Right cardiac atrium (tissue), 5 donors: ENCODE results near the gene DPF3. TPM values are rescaled to one million over a fixed set of nuclear protein-coding genes. Genes with fewer than 3 reads are reported as not detected.
A peak's percentile ranks its signal among the peaks of the same experiment; 100 is the strongest.

Experiments used
- ATAC-seq, 2 donors: fragments of 200-7000 bp; cut with Tn5 transposase; one replicate each; pipeline versions ENCODE4 v1.8.0 to v1.9.1; 2020; ENCODE audit warnings: moderate library complexity in 2 of 2, mild to moderate bottlenecking in 1 of 2
- DNase-seq, 3 donors: peaks; one replicate each; pipeline ENCODE4 v3.0.0-alpha.2; 2020
- H3K27ac ChIP-seq: one replicate; pipeline ENCODE4 v1.5.1; 2013; ENCODE audit warnings: mild to moderate bottlenecking, low read length, control low read depth, moderate library complexity
- H3K27me3 ChIP-seq: one replicate; pipeline ENCODE4 v1.6.1; 2013; ENCODE audit not compliant: control insufficient read depth, insufficient read depth
- H3K4me1 ChIP-seq: one replicate; pipeline ENCODE4 v1.6.1; 2013; ENCODE audit warnings: low read length; ENCODE audit not compliant: control insufficient read depth, insufficient read depth
- H3K4me3 ChIP-seq: one replicate; pipeline ENCODE4 v1.5.1; 2013; ENCODE audit warnings: low read length, control low read depth
- H3K9me3 ChIP-seq: one replicate; pipeline ENCODE4 v1.6.1; 2013; ENCODE audit warnings: low read length; ENCODE audit not compliant: control insufficient read depth
- WGBS: extraction: QIAGEN DNeasy Blood & Tissue Kit; methylation state at CpG from one replicate; pipeline ENCODE4 v1.1.7; 2013; 5-methylcytosine and 5-hydroxymethylcytosine counted together
- intact Hi-C, 4 donors: fragments of 100-400 bp; cut with DNase I; formaldehyde crosslinking; loops; one replicate each; pipeline versions ENCODE4 v1.11.0 to v1.14.0; 2022 to 2023
- polyA plus RNA-seq: library from polyadenylated mRNA; stranded (reverse); fragments of 200-250 nt; gene quantifications from one replicate; pipeline ENCODE4 v1.2.3, GENCODE V29; 2013
- total RNA-seq, 4 donors: library from RNA; stranded (reverse); fragmentation: NEBNext Ultra II Directional; extraction: Animal tissue kit (Norgen Biotek cat#: 25700); gene quantifications; one replicate each; pipeline ENCODE4 v1.2.1, GENCODE V29; 2021
- donor health status: healthy with polysubstance abuse.
- donor health status: DM: no; HTN: yes; CAD: no.
- donor health status: DM: no; HTN: no; CAD: no.
- donor health status: DM: no; HTN: yes; CAD: no; lungs with severe emphysema.
- donor health status: DM: yes; HTN: yes; CAD: no.

The DPF3 gene
- total and polyA plus RNA-seq, 5 donors: 16.5 to 33.0 (median 25.9) TPM

DNA sequence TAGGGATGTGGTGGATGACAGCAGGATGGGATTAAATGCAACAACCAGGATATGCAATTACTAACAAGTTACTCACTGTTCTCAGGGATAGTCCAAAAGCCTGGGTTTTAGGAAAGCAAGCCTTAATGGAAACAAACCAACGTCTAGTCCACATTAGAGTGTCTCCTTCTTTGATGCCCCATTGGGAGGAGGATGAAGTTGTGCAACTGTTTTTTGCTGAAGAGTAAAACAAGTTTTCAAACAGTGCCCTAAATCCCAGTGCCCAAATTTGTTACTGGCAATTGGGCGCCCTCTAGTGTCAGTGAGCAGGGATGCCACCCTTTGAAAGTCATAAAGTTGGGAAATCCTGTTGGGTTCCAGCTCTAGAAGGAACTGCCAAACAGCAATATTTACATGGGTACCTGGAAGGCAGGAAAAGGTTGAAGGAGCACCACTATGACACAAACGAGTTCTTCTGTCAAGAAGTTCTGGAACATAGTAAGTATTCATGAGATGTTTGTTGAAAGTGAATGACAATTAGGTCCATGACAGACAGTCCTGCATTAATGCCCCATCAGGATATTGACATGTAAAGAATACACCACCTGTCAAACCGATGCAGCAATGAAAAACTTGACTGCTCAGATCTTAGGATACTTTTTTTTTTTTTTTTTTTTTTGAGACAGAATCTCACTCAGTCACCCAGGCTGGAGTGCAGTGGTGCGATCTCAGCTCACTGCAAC, 11.1 kb upstream of the DPF3 start:
- Histone ChIP-seq H3K4me3 (no peak overlapping the region), H3K27ac (no peak overlapping the region), H3K4me1 (peaks cover 5% of the 10 kb centered on the region), H3K9me3 (no peaks in the 10 kb centered on the region), H3K27me3 (no peaks in the 10 kb centered on the region)
- ATAC-seq: peak; percentile 65 to 78
- 29% methylated on average over 5 of the region's 5 CpGs for WGBS
- intact Hi-C loops: loop anchor here (2.0 to 5.0 kb wide), 2 partner anchors 388 kb away; no protein-coding TSS in a partner anchor
- DNase-seq: peak; percentile 49 to 73 (median 58)

DNA sequence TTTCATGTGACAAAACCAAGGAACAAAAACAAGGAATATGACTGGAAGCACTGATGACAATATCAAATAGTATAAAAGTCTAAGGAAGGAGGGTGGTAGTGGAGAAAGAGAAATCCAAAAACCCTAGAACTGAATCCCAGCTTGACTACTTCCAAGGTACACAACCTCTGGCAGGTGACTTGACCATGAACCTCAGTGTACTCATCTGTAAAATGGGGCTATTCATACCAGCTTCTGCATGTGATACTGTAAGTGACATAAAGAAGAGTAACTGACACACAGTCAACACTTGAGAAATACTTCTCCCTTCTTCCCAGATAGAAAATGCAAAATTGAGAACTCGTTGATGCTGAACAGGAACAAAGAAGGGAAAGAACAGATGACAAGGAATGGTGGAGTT, 10.3 kb upstream of the DPF3 start:
- H3K4me1 ChIP-seq: peaks cover 5% of the 10 kb centered on the region
- no peak overlapping the region for H3K27ac ChIP-seq
- intact Hi-C loops: loop anchor here in 3 of 4 donors (2.0 to 5.0 kb wide), 2 partner anchors 387 kb away; no protein-coding TSS in a partner anchor
- DNase-seq: no peak
- WGBS: 46% methylated on average over 1 of the region's 1 CpG
- H3K27me3 ChIP-seq: no peaks in the 10 kb centered on the region
- H3K4me3 ChIP-seq: no peak overlapping the region
- ATAC-seq: no peak
- no peaks in the 10 kb centered on the region for H3K9me3 ChIP-seq

DNA sequence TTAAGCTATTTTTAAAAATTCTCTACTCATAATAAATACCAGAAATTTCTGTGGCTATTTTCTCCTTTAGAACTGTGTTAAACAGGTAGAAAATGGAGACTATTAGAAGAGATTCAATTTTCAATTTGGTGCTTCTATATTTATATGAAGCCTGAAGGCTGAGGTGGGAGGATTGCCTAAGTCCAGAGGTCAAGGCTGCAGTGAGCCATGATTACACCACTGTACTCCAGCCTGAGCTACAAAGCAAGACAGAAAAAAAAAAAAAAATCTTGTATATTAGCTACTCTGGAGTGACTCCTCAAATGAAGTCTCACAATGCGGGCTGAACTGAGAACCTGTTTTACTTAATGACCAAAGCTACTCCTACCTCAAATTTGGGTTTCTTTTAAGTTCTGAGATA, 9.8 kb upstream of the DPF3 start:
- Histone ChIP-seq H3K4me3 (no peak overlapping the region), H3K27ac (no peak overlapping the region), H3K9me3 (no peaks in the 10 kb centered on the region), H3K27me3 (no peaks in the 10 kb centered on the region), H3K4me1 (peaks cover 5% of the 10 kb centered on the region)
- WGBS: 52% methylated on average over 1 of the region's 1 CpG
- intact Hi-C loops: loop anchor here in 3 of 4 donors (2.0 to 5.0 kb wide), 2 partner anchors 386 to 387 kb away; no protein-coding TSS in a partner anchor
- ATAC-seq (no peak), DNase-seq (no peak)

DNA sequence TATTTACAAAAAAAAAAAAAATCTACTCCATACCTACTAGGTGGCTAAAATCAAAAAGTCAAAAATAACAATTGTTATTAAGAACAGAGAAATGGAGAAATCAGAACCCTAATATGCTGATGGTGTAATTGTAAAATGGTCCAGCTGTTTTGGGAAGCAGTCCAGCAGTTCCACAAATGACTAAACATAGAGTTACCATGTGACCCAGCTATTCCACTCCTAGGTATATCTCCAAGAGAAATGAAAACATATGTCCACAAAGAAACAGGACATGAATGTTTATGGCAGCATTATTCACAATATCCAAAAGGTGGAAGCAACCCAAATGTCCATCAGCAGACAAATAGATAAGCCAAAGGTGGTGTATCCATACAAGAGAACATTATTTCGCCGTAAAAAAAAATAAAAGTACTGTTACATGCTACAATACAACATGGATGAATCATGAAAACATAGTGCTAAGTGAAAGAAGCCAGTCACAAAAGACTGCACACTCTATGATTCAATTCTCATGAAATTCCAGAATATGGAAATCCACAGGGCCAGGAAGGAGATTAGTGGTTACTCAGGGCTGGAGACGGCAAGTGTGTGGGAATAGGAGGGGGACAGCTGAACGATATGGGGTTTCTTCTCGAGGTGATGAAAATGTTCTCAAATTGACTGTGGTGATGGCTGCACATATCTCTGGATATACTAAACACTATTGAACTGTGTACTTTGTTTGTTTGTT, 9.1 kb upstream of the DPF3 start:
- ATAC-seq (no peak), DNase-seq (no peak)
- 87% methylated on average over 5 of the region's 5 CpGs for WGBS
- no peak overlapping the region for H3K27ac ChIP-seq
- no peaks in the 10 kb centered on the region for H3K27me3 ChIP-seq
- no peaks in the 10 kb centered on the region for H3K9me3 ChIP-seq
- H3K4me3 ChIP-seq: no peak overlapping the region
- intact Hi-C loops: loop anchor here in 2 of 4 donors (5.0 kb wide), 1 partner anchor 386 kb away; no protein-coding TSS in a partner anchor
- peaks cover 5% of the 10 kb centered on the region for H3K4me1 ChIP-seq

DNA sequence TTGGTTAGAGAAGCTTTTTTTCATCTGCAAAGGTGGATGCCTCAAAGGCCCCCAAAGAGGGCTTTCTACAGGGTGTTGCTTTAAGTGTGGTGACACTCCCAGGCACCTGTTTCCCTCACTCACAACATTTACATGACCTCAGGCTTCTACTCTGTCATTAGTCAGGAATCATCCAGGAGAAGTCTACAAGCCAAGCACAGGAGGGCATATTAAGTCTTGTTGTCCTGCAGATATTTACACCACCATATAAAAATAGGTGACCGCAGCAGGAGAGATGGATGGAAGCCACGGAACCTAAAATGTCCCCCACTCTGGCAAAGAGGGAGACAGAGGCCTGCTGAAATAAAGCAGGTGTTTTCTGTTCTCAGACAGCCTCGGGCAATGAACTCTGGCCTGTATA, 7.5 kb upstream of the DPF3 start:
- WGBS: 92% methylated on average over 3 of the region's 3 CpGs
- no peak for ATAC-seq
- intact Hi-C loops: loop anchor here in 2 of 4 donors (5.0 kb wide), 1 partner anchor 384 kb away; no protein-coding TSS in a partner anchor

DNA sequence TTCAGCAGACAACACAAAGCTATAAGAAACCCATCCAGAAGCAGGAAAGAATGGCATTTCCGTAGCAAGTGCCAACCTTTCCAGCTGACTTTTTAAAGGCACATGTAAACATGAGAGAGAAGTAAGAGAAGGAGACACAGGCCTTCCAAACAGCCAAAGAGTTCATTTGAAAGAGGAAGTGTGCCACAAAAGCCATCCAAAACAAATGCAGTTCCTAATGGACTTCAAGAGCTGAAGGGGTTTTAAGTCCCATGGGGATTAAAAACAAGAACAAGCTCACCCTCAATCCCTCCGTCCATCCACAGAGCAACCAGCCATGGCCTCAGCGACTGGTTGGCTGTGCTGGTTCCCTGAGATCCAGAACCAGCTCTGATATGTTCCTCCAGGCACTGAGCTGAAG, 4.5 kb upstream of the DPF3 start:
- no peaks in the 10 kb centered on the region for H3K4me1 ChIP-seq
- DNase-seq (no peak), ATAC-seq (no peak)
- intact Hi-C loops: loop anchor here in 3 of 4 donors (10.0 kb wide), 4 partner anchors 84 to 284 kb away; no protein-coding TSS in a partner anchor
- H3K27ac ChIP-seq: no peak overlapping the region
- H3K4me3 ChIP-seq: no peak overlapping the region
- H3K27me3 ChIP-seq: no peaks in the 10 kb centered on the region
- H3K9me3 ChIP-seq: no peaks in the 10 kb centered on the region
- WGBS: 62% methylated on average over 3 of the region's 3 CpGs

More for the DNA sequence above, 7.5 kb upstream of the DPF3 start:
- Histone ChIP-seq H3K4me1 (no peaks in the 10 kb centered on the region), H3K4me3 (no peak overlapping the region), H3K27me3 (no peaks in the 10 kb centered on the region), H3K9me3 (no peaks in the 10 kb centered on the region), H3K27ac (no peak overlapping the region)
- no peak for DNase-seq

DNA sequence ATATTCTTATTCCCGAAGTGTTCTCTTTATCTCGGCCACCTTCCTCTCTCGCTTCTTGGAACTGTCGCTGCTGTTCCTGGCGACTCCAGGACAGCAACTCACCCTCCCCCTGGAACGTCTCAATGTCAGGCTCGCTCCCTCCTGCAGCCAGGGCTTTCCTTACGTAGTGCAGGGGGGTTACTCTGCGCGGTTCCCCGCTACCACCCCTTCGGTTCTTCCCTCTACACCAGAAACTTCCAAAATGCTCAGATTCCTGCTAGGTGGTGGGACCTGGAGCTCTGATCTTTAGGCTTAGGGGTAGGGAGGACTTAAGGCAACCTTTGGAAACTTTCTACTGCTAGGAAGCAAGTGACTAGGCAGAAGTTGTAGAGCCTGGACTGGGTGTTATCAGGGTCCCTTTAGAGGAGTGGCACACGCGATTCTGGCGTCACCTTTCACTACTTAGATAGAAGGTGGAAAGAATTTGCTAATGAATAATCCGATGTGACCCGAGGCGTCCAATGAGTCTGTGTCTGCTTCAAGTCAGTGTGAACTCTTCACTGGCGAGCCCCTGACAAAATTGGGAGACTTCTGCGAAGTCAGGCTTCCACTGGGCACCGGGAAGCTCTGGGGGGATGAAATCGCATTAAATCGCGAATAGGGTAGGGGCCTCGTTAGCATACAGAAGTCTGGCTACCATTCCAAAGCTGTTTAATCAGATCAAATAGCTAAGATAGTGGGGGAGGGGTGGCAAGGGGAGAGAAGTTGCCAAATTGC, 900 bp upstream of the DPF3 start:
- Histone ChIP-seq H3K27ac (peak overlapping the region; percentile 80), H3K4me3 (peak overlapping the region; percentile 95), H3K9me3 (no peaks in the 10 kb centered on the region), H3K4me1 (no peaks in the 10 kb centered on the region), H3K27me3 (peaks cover 2% of the 10 kb centered on the region)
- peak in 1 of 3 donors; percentile 26 for DNase-seq
- WGBS: 3% methylated on average over 25 of the region's 25 CpGs
- ATAC-seq: peak; percentile 53 to 66
- intact Hi-C loops: loop anchor here in 3 of 4 donors (5.0 to 10.0 kb wide), 5 partner anchors 80 to 280 kb away; no protein-coding TSS in a partner anchor

DNA sequence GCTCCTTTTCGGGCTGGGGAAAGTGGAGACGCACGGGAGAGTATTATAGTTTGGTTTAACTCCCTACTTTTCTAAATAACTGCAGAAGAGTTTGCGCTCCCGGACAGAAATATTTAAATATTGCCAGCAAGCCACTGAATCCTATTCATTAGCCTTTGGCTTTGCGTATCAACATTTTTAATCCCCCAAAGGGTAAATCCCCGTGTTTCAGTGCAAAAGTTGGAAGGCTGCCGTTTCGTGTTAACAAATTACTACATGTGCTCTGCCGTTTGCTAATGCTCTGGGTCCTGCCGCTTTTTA, 372 bp upstream of the DPF3 start:
- H3K27ac ChIP-seq: peak overlapping the region; percentile 80
- intact Hi-C loops: loop anchor here in 3 of 4 donors (5.0 to 10.0 kb wide), 5 partner anchors 79 to 279 kb away; no protein-coding TSS in a partner anchor
- ATAC-seq: no peak

DNA sequence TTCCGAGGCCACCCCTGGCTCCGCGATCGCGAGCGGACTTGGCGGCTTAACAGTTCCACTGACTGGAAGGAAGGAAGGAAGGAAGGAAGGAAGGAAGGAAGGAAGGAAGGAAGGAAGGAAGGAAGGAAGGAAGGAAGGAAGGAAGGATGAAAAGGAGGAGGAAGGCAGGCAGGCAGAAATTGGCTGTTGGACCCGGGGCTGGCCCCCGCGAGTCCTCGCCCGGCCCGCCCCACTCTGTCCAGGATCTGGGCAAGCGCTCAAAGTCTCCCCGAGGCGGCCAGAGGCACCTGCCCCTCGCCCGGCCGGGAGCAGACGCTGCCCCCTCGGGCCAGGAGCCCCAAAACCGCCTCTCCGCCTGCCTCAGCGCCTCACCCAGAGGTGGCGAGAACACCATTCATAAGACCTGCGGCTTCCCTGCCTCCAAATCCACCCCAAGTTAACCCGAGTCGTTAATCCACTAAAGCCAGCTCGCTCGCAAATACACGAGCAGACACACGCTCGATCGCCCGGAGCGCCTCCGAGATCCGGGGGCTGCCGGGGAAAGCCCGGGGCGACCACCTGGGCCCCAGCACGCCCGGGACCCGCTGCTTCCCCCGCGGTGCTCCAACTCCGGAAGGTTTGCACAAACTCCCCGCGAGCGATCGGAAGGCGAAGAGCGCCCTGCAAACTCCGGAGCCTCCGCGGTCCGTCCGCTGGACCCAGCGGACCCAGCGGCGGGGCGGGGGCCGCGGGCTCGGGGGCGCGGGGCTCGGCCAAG, 844 bp downstream of the DPF3 start:
- intact Hi-C loops: loop anchor here in 3 of 4 donors (5.0 to 10.0 kb wide), 5 partner anchors 78 to 278 kb away; no protein-coding TSS in a partner anchor

More for the DNA sequence above, 372 bp upstream of the DPF3 start:
- Histone ChIP-seq H3K27me3 (peaks cover 2% of the 10 kb centered on the region), H3K4me3 (peak overlapping the region; percentile 95), H3K9me3 (no peaks in the 10 kb centered on the region), H3K4me1 (no peaks in the 10 kb centered on the region)
- no peak for DNase-seq
- under 1% methylated on average over 11 of the region's 11 CpGs for WGBS

More for the DNA sequence above, 844 bp downstream of the DPF3 start:
- Histone ChIP-seq H3K4me3 (peak overlapping the region; percentile 95), H3K27me3 (peaks cover 2% of the 10 kb centered on the region), H3K4me1 (no peaks in the 10 kb centered on the region), H3K27ac (peak overlapping the region; percentile 10), H3K9me3 (no peaks in the 10 kb centered on the region)
- WGBS: 1% methylated on average over 68 of the region's 68 CpGs
- DNase-seq (peak; percentile 23 to 69 (median 55)), ATAC-seq (peak; percentile 34 to 36)
